HG02970 (cell line): ENCODE results near the gene MORC3.
"Not testable (repeated sequence)": the region's sequence is repeated elsewhere in the genome, so short reads cannot be mapped to it uniquely, and the experiment has no call there.

Experiments used
- ATAC-seq: cut with Tn5 transposase; IDR thresholded peaks from one replicate; pipeline ENCODE4 v1.9.1; 2021; ENCODE audit warnings: mild to moderate bottlenecking, moderate library complexity, moderate number of reproducible peaks; ENCODE audit not compliant: unreplicated experiment, low FRiP score

MORC3 gene

GRCh38 chr21:36319767-36320420 lies at the start of gene MORC3:
Gene MORC3, plus strand, starts transcription at chr21:36320197. Its CDS starts 68 bp downstream, at chr21:36320265.
- peak; percentile 85 for ATAC-seq

- ATAC-seq = not testable (repeated sequence)
Observed at GRCh38 chr21:36270786-36271695, 49.0 kb upstream of the MORC3 start.

GRCh38 chr21:36274128-36274527 lies 45.9 kb upstream of the MORC3 start:
- ATAC-seq = no peak

- ATAC-seq = no peak
Observed at GRCh38 chr21:36282568-36283230, 37.3 kb upstream of the MORC3 start.

GRCh38 chr21:36283231-36283622 lies 36.8 kb upstream of the MORC3 start:
- ATAC-seq = not testable (repeated sequence)

- no peak for ATAC-seq
Observed at GRCh38 chr21:36288651-36289243, 31.2 kb upstream of the MORC3 start.

GRCh38 chr21:36291509-36291908 lies 28.5 kb upstream of the MORC3 start:
- ATAC-seq = no peak

GRCh38 chr21:36297406-36297937 lies 22.5 kb upstream of the MORC3 start:
- no peak for ATAC-seq

- ATAC-seq = peak; percentile 89
Observed at GRCh38 chr21:36297938-36298572, 21.9 kb upstream of the MORC3 start.

- no peak for ATAC-seq
Observed at GRCh38 chr21:36306872-36307534, 13.0 kb upstream of the MORC3 start.

- ATAC-seq = peak; percentile 78
Observed at GRCh38 chr21:36310016-36310415, 10.0 kb upstream of the MORC3 start.

- not testable (repeated sequence) for ATAC-seq
Observed at GRCh38 chr21:36313446-36313845, 6.6 kb upstream of the MORC3 start.

GRCh38 chr21:36316045-36316444 lies 4.0 kb upstream of the MORC3 start:
- ATAC-seq = not testable (repeated sequence)

- ATAC-seq = no peak
Observed at GRCh38 chr21:36316872-36317484, 3.0 kb upstream of the MORC3 start.

- ATAC-seq = not testable (repeated sequence)
Observed at GRCh38 chr21:36319406-36319766, 611 bp upstream of the MORC3 start.

GRCh38 chr21:36320421-36321324 lies 676 bp downstream of the MORC3 start:
- no peak for ATAC-seq

GRCh38 chr21:36321325-36322082 lies 1.5 kb downstream of the MORC3 start:
- no peak for ATAC-seq
